ENCODE data around the gene SERPING1.
"Not testable (repeated sequence)": the region's sequence is repeated elsewhere in the genome, so short reads cannot be mapped to it uniquely, and the experiment has no call there.

The SERPING1 gene

DNA sequence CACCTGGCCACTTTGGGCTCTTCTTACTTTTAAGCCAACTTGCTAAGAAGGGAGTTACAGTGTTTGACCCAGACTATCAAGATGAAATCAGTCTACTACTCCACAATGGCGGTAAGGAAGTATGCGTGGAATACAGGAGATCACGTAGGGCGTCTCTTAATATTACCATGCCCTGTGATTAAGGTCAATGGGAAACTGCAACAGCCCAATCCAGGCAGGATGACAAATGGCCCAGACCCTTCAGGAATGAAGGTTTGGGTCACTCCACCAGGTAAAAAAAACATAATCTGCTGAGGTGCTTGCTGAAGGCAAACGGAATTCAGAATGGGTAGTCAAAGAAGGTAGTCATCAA is 53.2 kb downstream of the SERPING1 start:
- DNase-seq (ENCODE audit: extremely low spot score), result no peak
- POLR2A ChIA-PET, result no interaction called here
- CTCF ChIA-PET, result interaction anchor here (4.3 kb wide), 1 partner anchor 10 kb away, joined by 27 read pairs; no protein-coding TSS in a partner anchor
- TF ChIP-seq, protein P1, sequence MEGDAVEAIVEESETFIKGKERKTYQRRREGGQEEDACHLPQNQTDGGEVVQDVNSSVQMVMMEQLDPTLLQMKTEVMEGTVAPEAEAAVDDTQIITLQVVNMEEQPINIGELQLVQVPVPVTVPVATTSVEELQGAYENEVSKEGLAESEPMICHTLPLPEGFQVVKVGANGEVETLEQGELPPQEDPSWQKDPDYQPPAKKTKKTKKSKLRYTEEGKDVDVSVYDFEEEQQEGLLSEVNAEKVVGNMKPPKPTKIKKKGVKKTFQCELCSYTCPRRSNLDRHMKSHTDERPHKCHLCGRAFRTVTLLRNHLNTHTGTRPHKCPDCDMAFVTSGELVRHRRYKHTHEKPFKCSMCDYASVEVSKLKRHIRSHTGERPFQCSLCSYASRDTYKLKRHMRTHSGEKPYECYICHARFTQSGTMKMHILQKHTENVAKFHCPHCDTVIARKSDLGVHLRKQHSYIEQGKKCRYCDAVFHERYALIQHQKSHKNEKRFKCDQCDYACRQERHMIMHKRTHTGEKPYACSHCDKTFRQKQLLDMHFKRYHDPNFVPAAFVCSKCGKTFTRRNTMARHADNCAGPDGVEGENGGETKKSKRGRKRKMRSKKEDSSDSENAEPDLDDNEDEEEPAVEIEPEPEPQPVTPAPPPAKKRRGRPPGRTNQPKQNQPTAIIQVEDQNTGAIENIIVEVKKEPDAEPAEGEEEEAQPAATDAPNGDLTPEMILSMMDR (IDR thresholded peaks at IDR 0.05; ENCODE audit: control extremely low read depth, extremely low read depth, low read depth, missing control alignments), result no peak

DNA sequence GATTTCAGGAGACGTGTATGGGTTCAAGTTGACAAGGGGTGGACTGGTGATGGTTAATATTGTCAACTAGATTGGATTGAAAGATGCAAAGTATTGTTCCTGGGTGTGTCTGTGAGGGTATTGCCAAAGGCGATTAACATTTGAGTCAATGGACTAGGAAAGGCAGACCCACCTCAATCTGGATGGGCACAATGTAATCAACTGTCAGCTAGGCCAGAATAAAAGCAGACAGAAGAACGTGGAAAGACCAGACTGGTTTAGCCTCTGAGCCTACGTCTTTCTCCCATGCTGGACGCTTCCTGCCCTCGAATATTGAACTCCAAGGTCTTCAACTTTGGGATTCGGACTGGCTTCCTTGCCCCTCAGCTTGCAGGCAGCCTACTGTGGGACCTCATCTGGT is 53.9 kb downstream of the SERPING1 start:
- ChIA-PET CTCF (interaction anchor here (1.0 to 4.3 kb wide), 4 partner anchors 8 to 149 kb away, joined by 4 to 27 read pairs (median 8); partner anchors contain the start of gene UBE2L6), POLR2A (no interaction called here)
- DNase-seq (ENCODE audit: extremely low spot score), result no peak
- TF ChIP-seq, protein P1 (IDR thresholded peaks at IDR 0.05; ENCODE audit: control extremely low read depth, extremely low read depth, low read depth, missing control alignments), result no peak

DNA sequence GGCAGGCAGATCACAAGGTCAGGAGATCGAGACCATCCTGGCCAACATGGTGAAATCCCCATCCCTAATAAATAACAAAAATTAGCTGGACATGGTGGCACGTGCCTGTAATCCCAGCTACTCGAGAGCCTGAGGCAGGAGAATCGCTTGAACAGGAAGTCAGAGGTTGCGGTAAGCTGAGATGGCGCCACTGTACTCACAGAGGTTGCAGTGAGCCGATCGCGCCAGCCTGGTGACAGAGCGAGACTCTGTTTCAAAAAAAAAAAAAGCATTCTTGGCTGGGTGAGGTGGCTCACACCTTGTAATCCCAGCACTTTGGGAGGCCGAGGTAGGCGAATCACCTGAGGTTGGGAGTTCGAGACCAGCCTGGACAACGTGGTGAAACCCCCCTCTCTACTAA is 54.7 kb downstream of the SERPING1 start:
- POLR2A ChIA-PET; DNase-seq (ENCODE audit: extremely low spot score): not testable (repeated sequence)
- CTCF ChIA-PET, result interaction anchor here (0.7 to 4.3 kb wide), 6 partner anchors 9 to 159 kb away, joined by 3 to 27 read pairs (median 5); partner anchors contain the start of gene UBE2L6

DNA sequence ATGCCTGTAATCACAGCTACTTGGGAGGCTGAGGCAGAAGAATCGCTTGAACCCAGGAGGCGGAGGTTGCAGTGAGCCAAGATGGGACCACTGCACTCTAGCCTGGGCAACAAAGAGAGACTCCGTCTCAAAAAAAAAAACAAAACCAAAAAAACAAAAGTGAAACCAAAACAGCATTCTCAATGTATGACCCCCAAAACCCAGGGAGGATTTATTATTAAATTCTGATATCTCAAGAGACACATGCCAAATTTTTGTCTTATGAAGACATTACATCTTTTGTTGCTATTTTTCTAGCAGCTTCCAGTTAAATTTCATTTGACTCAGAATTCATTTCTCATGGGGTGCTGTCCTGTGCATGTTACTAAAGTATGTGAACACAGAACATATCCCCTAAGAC is 55.2 kb downstream of the SERPING1 start:
- CTCF ChIA-PET, result interaction anchor here (0.9 to 4.3 kb wide), 5 partner anchors 8 to 160 kb away, joined by 3 to 27 read pairs (median 6); partner anchors contain the start of gene UBE2L6
- TF ChIP-seq, protein P1 (IDR thresholded peaks at IDR 0.05; ENCODE audit: control extremely low read depth, extremely low read depth, low read depth, missing control alignments), result no peak
- POLR2A ChIA-PET, result no interaction called here
- no peak for DNase-seq (ENCODE audit: extremely low spot score)

DNA sequence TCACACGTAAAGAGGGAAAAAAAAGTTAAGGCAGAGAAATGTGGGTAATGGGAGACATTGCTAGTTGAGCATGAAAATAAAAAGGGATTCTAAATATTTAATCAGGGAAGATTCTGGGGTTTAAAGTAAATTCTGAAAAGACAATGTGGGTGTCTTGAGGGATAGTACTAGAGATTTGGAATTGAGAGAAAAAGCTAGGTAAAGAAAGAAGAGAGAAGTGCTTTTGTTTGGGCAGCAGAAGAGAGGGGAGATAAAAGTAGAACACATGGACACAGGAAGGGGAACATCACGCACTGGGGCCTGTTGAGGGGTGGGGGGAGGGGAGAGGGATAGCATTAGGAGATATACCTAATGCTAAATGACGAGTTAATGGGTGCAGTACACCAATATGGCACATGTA is 55.7 kb downstream of the SERPING1 start:
- TF ChIP-seq, protein P1 (IDR thresholded peaks at IDR 0.05; ENCODE audit: control extremely low read depth, extremely low read depth, low read depth, missing control alignments), result no peak
- POLR2A ChIA-PET, result no interaction called here
- no peak for DNase-seq (ENCODE audit: extremely low spot score)
- CTCF ChIA-PET, result interaction anchor here (0.9 to 4.3 kb wide), 4 partner anchors 9 to 160 kb away, joined by 3 to 27 read pairs (median 8); partner anchors contain the start of gene UBE2L6

DNA sequence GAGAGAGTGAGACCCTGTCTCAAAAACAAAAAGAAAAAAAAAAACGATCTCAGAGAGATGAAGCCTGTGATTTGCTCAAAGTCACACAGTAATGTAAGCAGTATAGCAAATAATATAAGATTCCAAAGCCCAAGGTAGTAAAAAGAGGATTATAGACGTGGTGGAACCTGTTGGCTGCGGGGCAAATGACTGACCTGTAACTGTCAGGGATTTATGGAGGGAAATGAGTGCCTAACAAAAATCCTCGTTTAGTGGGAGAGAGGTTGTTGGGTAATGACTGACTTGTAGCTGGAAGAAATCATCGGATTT is 59.4 kb downstream of the SERPING1 start:
- DNase-seq (ENCODE audit: extremely low spot score), result no peak
- TF ChIP-seq, protein P1 (IDR thresholded peaks at IDR 0.05; ENCODE audit: control extremely low read depth, extremely low read depth, low read depth, missing control alignments), result no peak
- POLR2A ChIA-PET, result no interaction called here
- CTCF ChIA-PET, result interaction anchor here (0.7 to 2.1 kb wide), 3 partner anchors 13 to 173 kb away, joined by 3 to 13 read pairs (median 5); partner anchors contain the start of gene UBE2L6

DNA sequence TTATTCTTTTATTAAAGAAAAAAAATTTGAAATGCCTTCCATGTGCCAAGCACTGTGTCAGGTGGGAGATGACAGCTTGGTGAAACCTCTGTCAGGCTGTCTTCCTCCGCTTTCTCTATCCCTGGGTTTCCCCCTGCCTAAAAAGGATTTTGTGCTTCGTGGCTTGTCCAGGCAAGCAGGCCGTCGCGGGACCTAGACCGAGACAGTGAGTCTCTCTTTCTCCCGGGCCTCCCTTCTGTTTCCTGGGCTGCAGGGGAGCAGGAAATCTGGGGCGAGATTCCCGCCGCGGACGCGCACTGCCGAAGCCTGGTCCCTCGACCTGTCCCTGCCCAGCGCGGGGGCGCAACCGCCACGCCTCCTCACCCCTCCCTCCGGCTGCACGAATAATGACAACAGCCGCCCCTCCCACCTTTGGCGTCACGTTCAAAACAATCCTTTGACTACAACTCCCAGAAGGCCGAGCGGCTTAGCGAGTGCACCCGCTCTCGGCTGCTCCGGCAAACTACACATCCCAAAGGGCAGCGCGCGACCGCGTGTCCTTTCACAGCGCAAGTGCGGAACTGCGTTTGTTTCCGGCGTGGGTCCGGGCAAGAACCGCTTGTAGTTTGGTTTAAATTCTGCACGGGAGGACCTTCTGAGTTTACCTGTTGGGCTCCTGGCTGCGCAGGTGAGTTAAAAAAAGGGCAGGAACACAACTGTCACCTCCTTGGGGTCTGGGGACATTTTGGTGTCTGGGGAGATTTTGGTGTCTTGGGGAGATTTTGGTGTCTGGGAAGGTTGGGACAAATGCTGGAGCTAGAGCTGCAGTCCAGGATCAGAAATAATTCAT is 59.9 kb downstream of the SERPING1 start, which contains the start of gene CLP1:
Gene CLP1, plus strand, starts transcription at position 569 of the 829 bp plus-strand sequence. CDS start 1,715 bp downstream, outside the sequence.
- peak; percentile 96 for DNase-seq (ENCODE audit: extremely low spot score)
- CTCF ChIA-PET, result interaction anchor here (0.7 to 2.1 kb wide), 3 partner anchors 13 to 174 kb away, joined by 3 to 13 read pairs (median 5); partner anchors contain the start of gene UBE2L6
- TF ChIP-seq, protein P1 (IDR thresholded peaks at IDR 0.05; ENCODE audit: control extremely low read depth, extremely low read depth, low read depth, missing control alignments), result no peak
- POLR2A ChIA-PET, result interaction anchor here (0.5 to 0.6 kb wide), 2 partner anchors 10 to 1971 kb away, joined by 3 to 10 read pairs; no protein-coding TSS in a partner anchor
